A172 (cell line): Measurements from ENCODE around the gene RYR3. TPM values are rescaled to one million over a fixed set of nuclear protein-coding genes. Genes with fewer than 3 reads are reported as not detected.

Experiments
- DNase-seq: peaks from one replicate; pipeline ENCODE4 v3.0.0-alpha.2; 2015; ENCODE audit warnings: low spot score
- total RNA-seq: library from RNA; depleted of rRNA; stranded (reverse); fragments of >200 nt; shearing (Covaris generic); gene quantifications from 2 replicates; pipeline ENCODE4 v1.2.3, GENCODE V29; 2014; rRNA removed

The RYR3 gene
- total RNA-seq, 1 experiment from 2014 or later = not detected

DNA sequence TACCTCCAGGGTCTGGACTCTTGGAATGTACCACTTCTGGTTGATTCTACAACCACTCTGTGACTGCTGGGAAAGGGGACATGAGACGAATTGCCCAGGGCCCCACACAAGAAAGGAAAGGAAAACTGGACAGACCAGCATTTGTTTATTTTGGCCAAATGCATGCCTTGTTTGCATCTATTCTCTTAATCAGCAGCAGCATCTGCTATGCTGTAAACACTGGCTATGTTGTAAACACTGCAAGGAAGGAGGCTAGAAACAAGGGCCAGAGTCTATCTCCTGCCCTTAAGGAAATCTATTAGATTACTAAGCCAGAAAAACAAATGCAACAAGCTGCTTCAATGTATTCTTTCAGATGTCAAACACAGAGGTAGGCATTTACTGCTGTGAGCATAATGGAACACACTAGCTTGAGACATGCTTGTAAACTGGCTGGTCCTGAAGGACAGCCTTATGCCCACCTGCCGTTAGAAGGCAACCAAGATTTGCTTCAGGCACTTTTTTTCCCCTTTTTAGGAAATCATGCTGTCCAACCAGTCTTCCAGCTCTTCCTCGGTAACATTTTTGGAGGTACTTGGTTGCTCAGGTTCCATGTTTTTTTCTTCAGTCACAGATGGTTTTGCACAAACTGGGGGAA lies 555.5 kb downstream of the RYR3 start:
- no peak for DNase-seq

DNA sequence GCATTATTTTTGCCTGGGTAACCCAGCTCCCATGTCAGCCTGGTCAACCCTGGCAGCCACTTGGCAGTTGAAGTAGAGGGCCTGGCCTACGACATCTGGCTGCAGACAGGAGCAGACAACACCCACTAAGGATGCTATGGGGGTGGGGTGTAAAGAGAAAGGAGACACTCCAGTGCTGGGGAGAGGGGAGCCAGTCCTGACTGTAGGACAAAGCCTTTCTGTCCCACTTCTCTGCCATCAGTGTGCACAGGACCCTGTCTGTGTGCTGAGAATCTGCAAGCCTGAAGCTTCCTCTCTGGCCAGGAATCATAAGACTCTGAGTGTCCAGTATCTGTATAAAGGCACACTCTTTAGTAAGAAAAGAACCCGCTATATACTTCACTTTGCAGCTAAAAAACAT lies 561.2 kb downstream of the RYR3 start:
- DNase-seq = no peak

DNA sequence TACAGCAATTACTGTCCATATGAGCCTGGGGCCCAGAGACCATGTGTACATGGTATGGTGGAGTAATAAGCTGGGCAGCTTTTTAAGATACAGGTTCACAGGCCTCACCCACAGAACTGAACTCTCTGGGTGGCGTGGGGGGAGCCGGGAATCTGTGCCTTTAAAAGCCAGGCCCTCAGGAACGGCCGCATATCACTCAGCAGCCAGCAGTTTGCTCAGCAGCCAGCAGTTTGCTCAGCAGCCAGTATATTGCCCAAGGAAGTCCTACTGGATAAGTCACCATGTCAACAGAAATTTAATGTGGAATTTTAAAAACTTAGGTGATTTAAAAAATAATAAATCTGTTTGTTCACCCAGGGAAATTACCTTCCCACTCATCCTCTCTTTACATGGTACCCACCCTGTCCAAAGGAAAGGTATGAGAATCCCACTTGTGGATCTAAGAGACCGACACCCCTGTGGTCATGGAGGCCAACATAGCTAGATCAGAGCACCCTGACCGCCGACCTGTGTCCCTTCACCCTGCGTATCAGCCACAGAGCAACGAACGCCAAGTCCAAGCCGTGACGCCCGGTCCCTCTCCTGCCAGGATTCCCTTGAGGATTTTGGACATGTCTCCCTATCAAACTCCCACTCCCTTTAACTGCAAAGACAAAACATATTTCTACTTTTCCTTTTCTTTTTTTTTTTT lies 561.8 kb downstream of the RYR3 start:
- no peak for DNase-seq

DNA sequence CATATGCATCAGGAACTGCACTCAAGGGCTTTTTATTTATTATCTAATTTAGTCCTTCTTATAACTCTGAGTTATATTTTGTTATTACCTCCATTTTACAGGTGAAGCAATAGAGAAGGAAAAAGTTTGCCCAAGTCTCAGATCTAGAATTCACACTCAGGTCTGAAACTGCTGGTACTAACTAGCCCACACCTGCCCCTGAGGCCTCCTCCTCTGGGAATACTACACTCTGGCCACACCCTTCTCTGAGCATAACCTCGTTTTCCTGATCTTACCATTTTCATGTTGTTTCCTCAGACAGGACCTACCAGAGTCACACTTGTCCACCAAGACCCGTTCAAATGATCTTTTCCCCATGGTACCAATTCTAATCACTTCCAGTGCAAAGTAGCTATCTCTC lies 563.4 kb downstream of the RYR3 start:
- DNase-seq = no peak

DNA sequence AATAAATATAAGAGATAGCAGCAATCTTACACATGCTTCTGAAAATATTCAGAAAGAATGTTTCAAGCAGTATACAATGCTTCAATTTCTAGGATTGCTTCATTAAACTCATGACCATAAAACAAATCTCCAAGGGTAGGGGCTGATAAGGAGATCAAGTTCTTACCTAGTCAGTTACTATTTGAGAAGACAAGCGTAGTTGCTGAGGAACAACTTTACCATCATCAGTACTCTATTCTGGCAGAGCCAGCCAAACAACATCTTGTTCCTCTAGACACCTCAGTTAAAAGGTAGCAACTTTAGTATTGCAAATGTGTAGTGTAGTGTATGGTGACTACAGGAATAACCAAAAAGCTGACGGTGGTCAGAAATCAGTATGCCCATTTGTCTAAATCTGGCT lies 572.2 kb downstream of the RYR3 start:
- no peak for DNase-seq

DNA sequence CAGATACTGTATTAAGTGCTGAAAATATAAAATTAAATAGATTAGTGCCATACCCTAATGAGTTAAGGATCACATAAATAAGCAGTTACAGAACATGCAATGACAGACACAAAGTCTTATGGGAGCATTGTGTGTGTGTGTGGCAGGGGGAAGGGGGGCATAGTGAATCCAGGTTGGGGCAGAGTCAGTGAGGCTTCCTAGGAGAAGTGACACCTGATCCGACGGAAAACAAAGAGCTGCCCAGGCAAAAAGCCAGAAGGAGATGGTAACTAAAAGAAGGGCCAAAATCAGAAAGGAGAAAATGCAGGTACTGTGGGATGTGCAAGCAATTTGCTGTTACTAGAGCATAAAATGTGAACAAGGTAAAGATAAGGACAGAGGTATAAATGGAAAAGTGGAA lies 577.4 kb downstream of the RYR3 start:
- no peak for DNase-seq

DNA sequence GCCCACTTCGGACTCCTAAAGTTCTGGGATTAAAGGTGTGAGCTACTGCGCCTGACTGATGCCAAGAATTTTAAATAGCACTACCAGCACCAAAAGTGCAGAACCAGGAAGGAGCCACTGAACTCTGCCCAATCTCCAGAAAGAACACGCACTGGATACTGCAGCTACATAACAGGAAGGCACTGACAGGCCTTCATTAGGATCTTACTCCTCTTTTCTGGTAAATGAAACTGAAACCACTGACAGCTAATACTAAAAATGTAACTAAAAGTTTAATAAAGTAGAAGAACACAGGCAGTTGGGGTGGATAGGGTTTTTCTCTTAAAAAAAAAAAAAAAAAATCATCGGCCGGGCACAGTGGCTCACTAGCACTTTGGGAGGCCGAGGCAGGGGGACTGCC lies 583.4 kb downstream of the RYR3 start:
- DNase-seq = no peak

DNA sequence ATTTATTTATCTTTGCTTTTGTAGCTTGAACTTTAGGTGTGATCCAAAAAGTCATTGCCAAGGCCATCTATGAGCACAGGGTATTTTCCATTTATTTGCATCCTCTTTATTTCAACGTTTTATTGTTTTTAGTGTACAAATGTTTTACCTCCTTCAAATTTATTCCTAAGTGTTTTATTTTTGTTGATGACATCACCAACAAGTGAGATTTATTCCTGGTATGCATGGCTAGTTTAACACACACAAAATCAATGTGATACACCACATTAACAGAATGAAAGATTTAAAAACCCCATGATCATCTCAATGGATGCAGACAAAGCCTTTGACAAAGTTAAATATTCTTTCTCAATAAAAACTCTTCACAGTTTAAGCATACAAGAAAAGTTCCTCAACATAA lies 591.3 kb downstream of the RYR3 start:
- no peak for DNase-seq

DNA sequence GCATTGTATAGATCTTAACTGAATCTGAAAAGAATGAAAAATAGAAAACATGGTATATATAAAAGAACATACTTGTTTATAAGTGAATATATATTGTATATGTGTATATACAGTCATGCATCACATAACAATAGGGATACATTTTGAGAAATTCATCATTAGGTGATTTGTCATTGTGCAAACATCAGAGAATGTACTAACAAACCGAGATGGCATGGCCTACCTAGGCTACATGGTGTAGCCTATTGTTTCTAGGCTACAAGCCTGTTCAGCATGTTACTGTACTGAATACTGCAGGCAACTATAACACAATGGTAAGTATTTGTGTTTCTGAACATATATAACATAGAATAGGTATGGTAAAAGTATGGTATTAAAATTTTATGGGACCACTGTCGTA lies 592.9 kb downstream of the RYR3 start:
- no peak for DNase-seq

DNA sequence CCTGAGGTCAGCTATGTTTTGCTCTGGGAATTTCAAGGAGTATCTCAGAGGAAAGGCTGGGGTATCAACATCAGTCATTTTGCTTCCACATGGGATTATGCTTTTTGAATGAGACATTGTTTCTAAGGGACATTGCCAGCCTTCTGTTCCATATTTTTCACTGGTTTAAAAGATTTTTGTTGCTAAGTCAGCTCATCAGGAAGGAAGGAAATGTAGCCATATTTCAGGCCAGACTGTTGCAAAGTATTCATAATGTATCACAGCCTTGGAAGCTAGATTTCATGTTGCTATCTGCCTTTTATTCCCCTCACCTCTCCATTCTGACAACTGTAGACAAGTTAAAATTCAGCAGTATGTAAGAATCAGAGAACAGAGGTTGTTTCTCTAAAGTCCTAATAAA lies 596.6 kb downstream of the RYR3 start:
- no peak for DNase-seq

DNA sequence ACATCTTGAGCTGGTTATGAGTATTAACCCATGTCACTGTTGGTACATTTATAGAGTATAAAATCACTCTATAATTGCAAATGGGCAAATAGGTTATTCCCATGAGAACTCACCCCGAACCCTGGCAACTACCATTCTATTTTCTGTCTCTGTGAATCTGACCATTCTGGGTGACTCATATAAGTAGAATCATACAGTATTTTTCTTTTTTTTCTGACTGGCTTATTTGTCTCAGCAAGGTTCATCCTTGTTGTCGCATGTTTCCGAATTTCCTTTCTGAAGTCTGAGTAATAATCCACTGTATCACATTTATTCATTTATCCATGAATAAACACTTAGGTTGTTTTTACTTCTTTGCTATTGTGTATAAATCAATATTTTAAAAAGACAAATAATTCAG lies 597.6 kb downstream of the RYR3 start:
- DNase-seq = peak; percentile 1

DNA sequence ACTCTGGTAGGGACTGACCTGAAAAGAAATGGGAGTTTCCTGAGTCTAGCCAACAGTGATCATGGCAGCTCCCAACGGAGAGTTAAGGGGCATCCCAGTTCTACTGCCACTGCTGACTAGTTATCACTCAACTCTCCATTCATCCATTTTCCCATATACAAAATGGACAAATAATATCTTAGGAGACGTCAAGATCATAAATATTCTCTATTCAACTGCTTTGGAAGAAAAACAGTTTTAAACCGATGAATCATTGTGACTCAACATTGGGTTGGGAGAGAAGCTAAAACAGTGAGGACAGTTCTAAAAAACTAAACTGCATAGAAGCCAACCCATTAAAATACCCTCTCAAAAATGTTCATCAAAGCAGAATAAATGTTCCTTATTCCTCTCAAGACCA lies 600.0 kb downstream of the RYR3 start:
- peak; percentile 42 for DNase-seq

DNA sequence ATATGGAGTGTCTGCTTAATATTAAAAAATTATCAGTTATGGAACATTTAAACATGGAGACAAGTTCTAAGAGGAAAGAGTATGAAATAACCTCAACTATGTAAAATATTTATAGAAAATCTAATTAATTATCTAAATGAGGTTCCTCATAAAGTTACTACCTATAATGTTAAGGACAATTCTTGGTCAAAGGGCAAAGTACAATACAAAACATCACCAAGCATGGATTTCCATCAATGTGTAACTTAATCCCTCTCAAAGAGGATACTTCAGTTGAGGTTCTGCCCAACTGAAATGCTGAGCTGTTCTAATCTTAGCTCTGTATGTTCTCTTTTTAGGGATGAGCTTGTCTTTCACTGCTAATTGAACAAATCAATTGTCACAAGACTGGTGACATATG lies 601.6 kb downstream of the RYR3 start:
- no peak for DNase-seq

DNA sequence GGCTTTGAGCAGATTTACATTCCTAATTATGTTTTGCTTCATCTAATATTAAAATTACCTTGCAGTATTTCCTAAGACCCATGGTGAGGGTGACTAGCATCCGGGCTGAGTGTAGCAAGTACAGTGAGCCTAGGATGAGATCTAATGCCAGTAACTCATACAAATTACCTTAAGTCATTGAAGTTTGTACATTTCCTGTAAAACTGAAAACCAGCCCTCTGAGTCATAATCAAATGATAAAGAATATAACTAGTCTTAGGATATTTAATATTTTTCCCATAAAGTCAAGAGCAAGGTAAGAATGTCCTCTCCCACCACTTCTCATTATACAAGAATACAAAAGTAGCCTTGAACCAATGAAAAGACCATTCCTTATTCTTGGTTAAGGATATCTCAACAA lies 602.7 kb downstream of the RYR3 start:
- DNase-seq = no peak

Other genes with a start within 250 kb of the RYR3 start
- gene FMN1, start 116.3 kb upstream of the RYR3 start, total RNA-seq = 0.36 and 0.95 TPM in 2 replicates